Stimulated activated CD8-positive, alpha-beta memory T cell treated with anti-CD3 and anti-CD28 coated beads, Interleukin-12 subunit alpha, Interleukin-12 subunit beta, amount 100 ng/mL, for 4 hours (primary cell): ENCODE data around the gene DUSP9.
"Not testable (repeated sequence)": the region's sequence is repeated elsewhere in the genome, so short reads cannot be mapped to it uniquely, and the experiment has no call there.

Experiments used
- DNase-seq: peaks from one replicate; pipeline ENCODE4 v3.0.0-alpha.2; 2020; ENCODE audit warnings: low read depth

Gene DUSP9, protein sequence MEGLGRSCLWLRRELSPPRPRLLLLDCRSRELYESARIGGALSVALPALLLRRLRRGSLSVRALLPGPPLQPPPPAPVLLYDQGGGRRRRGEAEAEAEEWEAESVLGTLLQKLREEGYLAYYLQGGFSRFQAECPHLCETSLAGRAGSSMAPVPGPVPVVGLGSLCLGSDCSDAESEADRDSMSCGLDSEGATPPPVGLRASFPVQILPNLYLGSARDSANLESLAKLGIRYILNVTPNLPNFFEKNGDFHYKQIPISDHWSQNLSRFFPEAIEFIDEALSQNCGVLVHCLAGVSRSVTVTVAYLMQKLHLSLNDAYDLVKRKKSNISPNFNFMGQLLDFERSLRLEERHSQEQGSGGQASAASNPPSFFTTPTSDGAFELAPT

DNA sequence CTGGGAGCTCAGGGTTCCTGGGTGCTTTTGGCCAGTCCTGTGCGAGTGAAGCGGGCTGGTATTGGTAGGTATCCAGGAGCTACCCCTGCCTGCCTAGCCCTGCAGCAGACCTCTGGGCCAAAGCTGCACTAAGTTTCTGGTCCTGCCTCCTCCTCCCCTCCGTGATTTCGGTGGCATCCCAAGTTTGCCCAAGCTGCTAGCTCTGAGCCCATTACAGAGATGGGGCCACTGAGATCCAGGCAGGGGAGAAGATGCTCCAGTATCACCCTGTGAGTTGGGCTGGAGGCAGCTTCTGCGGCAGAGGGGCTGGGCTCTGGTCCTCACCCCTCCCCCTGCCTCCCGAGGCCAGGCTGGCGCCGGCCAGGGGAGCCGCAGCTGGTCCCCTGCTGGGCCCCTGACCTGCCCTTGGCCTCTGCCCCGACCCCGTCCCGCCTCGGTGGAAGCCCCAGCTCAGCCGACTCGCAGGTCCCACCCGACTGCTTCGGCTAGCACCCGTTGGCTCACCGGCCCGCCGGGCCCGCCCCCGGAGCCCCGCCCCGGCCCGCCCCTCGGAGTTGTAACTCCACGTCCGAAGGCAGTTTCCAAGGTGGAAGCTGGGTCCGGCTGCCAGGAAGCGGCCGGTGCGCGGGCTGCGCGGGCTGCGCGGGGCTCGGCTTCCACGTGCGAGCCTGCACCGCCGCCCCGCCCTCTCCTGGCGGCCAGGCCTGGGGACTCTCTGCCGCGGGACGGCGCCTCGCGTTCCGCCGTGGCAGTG, at the start of gene DUSP9:
DUSP9 (plus strand) TSS at position 584 of the 754 bp plus-strand sequence. CDS start 751 bp downstream, outside the sequence.
- no peak for DNase-seq

GRCh38 chrX:153598541-153599191, 48.3 kb upstream of the DUSP9 start, which contains the start of gene CCNQ:
Gene CCNQ (minus strand): TSS chrX:153599139. CDS start chrX:153599073, 66 bp downstream.
- DNase-seq: no peak

DNA sequence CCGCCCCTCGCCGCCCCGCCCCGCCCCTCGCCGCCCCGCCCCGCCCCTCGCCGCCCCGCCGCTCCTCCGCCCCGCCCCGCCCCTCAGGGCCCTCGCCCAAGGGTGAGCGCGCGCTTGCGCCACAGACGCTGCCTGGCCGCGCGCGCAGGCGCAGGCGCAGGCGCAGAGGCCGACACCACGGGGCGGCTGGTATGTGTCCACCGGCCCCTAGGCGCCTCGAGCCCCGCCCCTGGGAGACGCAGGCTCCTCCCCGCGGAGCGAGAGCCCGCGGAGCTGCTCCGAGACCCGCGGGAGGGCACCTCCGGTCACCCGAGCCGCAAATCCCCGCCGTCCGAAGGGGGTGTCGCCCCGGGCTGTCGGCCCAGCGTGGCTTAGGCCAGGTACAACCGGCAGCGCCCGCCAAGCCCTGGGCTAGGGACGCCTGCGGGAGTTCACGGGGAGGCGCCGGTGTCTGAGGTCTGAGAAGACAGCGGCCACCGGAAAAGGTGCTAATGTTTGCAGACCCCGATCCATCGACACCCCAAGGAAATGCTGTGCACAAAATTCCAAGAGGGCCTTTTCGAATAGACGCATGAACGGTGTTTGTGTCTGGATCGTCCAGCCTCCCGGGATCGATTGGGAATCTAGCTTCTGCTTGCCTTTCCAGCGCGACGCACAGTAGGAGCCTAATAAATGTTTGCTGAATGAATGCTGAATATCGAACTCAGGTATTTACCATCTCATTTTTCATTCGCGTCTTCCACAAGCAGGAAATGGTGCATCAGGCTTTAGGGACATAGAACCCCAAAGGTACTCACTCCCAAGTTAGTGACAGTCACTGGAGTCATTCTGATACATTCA, 47.6 kb upstream of the DUSP9 start:
- DNase-seq: peak; percentile 79

DNA sequence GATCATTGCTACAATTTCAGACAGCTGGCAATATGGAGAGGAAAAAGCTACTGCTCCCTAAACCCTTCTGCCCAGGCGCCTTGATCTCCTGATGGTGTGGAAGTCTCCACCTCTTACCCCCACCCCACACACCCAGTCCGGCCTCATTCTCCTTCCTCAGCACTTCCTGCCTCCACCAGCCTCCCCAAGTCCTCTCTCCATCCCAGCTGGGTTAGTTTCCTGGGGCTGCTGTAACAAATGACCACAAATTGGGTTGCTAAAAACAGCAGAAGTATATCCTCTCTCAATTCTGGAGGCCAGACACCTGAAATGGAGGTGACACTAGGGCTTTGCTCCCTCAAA, 47.0 kb upstream of the DUSP9 start:
- no peak for DNase-seq

GRCh38 chrX:153600921-153601320, 46.1 kb upstream of the DUSP9 start:
- no peak for DNase-seq

GRCh38 chrX:153601511-153602110, 45.4 kb upstream of the DUSP9 start:
- DNase-seq: no peak

GRCh38 chrX:153602601-153603000, 44.4 kb upstream of the DUSP9 start:
- DNase-seq: no peak

- no peak for DNase-seq
Observed at GRCh38 chrX:153603131-153603656, 43.8 kb upstream of the DUSP9 start.

GRCh38 chrX:153604666-153605380, 42.2 kb upstream of the DUSP9 start:
- DNase-seq: not testable (repeated sequence)

GRCh38 chrX:153606503-153606902, 40.5 kb upstream of the DUSP9 start:
- no peak for DNase-seq

- no peak for DNase-seq
Observed at GRCh38 chrX:153608376-153608775, 38.6 kb upstream of the DUSP9 start.

DNA sequence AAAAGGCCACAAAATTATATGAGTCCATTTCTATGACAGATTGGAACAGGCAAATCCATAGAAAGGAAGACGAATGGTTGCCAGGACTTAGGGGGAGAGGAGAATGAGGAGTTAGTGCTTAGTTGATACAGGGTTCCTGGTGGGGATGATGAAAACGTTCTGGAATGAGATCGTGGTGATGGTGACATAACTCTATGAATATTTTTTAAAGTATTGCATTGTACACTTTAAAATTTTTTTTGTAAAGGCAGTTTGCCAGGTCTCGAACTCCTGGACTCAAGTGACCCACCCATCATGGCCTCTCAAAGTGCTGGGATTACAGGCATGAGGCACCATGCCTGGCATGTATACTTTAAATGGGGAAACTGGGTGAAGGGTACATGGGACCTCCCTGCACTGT, 38.2 kb upstream of the DUSP9 start:
- DNase-seq: no peak

GRCh38 chrX:153609917-153610835, 36.8 kb upstream of the DUSP9 start:
- DNase-seq: peak; percentile 57

DNA sequence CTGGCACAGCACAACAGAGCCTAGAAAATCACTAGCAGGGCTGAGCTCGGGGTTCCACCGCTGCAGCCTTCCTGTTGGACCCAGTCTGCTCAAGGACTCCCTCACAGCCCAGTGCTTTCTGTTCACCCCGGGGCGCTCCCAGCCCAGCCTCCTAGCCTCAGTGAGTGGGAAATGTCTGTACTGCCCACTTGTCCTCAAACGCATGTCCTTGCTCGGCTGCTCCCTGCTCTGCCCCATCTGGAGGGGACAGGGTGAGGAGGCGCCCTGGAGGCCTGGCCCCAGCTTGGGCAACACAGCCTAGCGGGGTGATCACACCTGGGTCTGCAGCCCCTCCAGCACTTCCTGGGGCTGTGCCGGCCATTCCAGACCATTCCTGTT, 36.2 kb upstream of the DUSP9 start:
- no peak for DNase-seq

DNA sequence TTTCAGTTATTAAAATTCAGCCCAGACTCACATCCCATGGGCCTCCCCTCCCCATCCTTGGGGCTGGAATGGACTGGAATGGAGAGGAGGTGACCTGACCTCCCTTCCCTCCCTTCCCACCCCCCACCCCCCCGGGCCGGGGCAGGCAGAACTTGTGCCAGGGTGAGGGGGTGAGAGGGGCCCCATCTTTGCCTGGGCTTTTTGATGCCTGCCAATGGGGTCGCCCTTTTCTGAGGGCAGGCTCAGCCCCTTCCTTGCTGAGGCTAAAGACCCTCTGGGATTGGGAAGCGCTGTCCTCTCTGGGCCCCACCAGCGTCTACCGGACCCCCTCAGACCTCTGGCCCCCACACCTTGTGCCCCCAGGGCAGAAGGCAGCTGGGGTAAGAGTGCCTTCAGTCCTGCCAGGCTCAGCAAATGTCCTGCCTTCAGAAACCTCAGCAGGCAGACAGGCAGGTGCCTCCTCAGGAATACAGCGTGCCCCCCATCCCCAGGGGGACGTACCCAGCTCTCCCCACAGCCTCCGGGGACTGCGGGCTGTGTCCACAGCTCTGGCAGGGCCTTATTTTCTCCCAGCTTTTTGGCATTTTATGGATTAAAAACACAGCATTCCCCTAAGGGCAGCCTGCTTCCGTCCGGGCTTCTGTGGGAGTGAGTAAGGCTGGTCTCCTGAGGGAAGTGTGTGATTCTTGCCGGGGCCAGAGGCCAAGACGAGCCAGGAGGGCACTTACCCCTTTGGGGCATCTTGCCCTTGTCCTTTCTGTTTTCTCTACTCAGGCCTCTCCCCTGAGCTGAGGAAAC, 35.5 kb upstream of the DUSP9 start:
- no peak for DNase-seq

GRCh38 chrX:153612413-153612812, 34.6 kb upstream of the DUSP9 start:
- DNase-seq: no peak

GRCh38 chrX:153614818-153615217, 32.2 kb upstream of the DUSP9 start:
- DNase-seq: no peak

- no peak for DNase-seq
Observed at GRCh38 chrX:153620576-153620975, 26.4 kb upstream of the DUSP9 start.
